ENCODE measurements around the gene IFITM5. TPM values are rescaled to one million over a fixed set of nuclear protein-coding genes. Genes with fewer than 3 reads are reported as not detected.

IFITM5 gene
- total and polyA plus RNA-seq, 2 of the 4 experiments (the other 2 are of a cell fraction): not detected

GRCh38 chr11:283405-284104 is 15.8 kb downstream of the IFITM5 start:
- TF ChIP-seq POLR2A (IDR thresholded peaks at IDR 0.05; ENCODE audit: low read depth, low read length) (no peak), ELK1 (IDR thresholded peaks at IDR 0.05; ENCODE audit: borderline replicate concordance, low read depth, low read length) (no peak), CEBPB (IDR thresholded peaks at IDR 0.05; ENCODE audit: low read depth, low read length) (no peak), MAZ (IDR thresholded peaks at IDR 0.05; ENCODE audit: borderline replicate concordance, low read depth, low read length) (no peak), USF2 (IDR thresholded peaks at IDR 0.05; ENCODE audit: low read depth, low read length) (no peak), FOS (IDR thresholded peaks at IDR 0.05; ENCODE audit: low read depth, low read length) (no peak), MAFK (IDR thresholded peaks at IDR 0.05; ENCODE audit: low read depth, low read length) (no peak), CTCF (conservative IDR thresholded peaks at IDR 0.05; ENCODE audit: low read depth, low read length) (no peak), RAD21 (IDR thresholded peaks at IDR 0.05; ENCODE audit: low read length) (no peak)
- in situ Hi-C loops (cut with MboI; ENCODE audit: low sequenced_read_pairs) (loop anchor here (10.0 kb wide), 1 partner anchor 59 kb away; no protein-coding TSS in a partner anchor), dilution Hi-C loops (cut with HindIII; ENCODE audit: low sequenced_read_pairs, unreplicated experiment) (no loop called here), intact Hi-C loops (cut with micrococcal nuclease) (no loop called here)
- ATAC-seq (ENCODE audit: low read depth) (no peak), DNase-seq (no peak)
- Histone ChIP-seq H2AFZ (replicated peaks; ENCODE audit: low read length, poor library complexity) (no peak overlapping the region), H3K79me1 (ENCODE audit: low read depth in 1 of 2, low read length in 2 of 2) (no peaks in the 10 kb centered on the region), H4K91ac (ENCODE audit: insufficient read depth, low read depth, low read length) (no peak overlapping the region), H4K8ac (ENCODE audit: low read depth in 2 of 2, low read length in 2 of 2) (no peak overlapping the region), H2AK5ac (ENCODE audit: low read depth, low read length) (no peak overlapping the region), H3K4me2 (ENCODE audit: low read depth, low read length) (no peak overlapping the region), H2AK9ac (replicated peaks; ENCODE audit: low read depth, low read length, poor library complexity) (no peak overlapping the region), H3K9me3 (ENCODE audit: control insufficient read depth, insufficient read depth, low read length) (no peaks in the 10 kb centered on the region), H3K18ac (ENCODE audit: low read depth, low read length) (no peak overlapping the region), H2BK15ac (ENCODE audit: low read depth, low read length) (no peak overlapping the region), H3K14ac (replicated peaks; ENCODE audit: low read depth, low read length) (no peak overlapping the region), H2BK5ac (ENCODE audit: low read depth, low read length, poor library complexity, severe bottlenecking) (no peak overlapping the region), H2BK20ac (ENCODE audit: low read depth, low read length) (no peak overlapping the region), H3K9ac (ENCODE audit: low read depth, low read length) (no peak overlapping the region), H4K20me1 (ENCODE audit: insufficient read depth, low read length) (no peaks in the 10 kb centered on the region), H3K4me1 (ENCODE audit: control insufficient read depth, insufficient read depth, low read length) (peaks cover 2% of the 10 kb centered on the region; the same call in 1 of the 2 replicates), H3K36me3 (ENCODE audit: control insufficient read depth, insufficient read depth, low read length) (no peaks in the 10 kb centered on the region), H3K27ac (ENCODE audit: insufficient read depth, low read length) (no peak overlapping the region), H4K5ac (ENCODE audit: low read depth, low read length) (no peak overlapping the region), H3K4me3 (ENCODE audit: insufficient read depth, low read depth, low read length) (no peak overlapping the region), H3K56ac (ENCODE audit: extremely low read depth, insufficient read depth, low read length) (no peak overlapping the region), H3K4ac (ENCODE audit: low read depth, low read length) (no peak overlapping the region), H3K27me3 (ENCODE audit: control insufficient read depth, insufficient read depth, low read length) (peaks cover 66% of the 10 kb centered on the region), H3K9me1 (ENCODE audit: insufficient read depth, low read length) (no peaks in the 10 kb centered on the region), H2BK120ac (ENCODE audit: low read depth, low read length) (no peak overlapping the region), H3K23ac (ENCODE audit: low read depth, low read length) (no peak overlapping the region)
- POLR2A ChIA-PET (ENCODE audit: unreplicated experiment): no interaction called here
- no TSS peak for BruUV-seq (replicated peaks)
- WGBS, 2 experiments (ENCODE audit: extremely low coverage in 2 of 2, insufficient read length in 1 of 2): 100% methylated on average over 3 of the region's 23 CpGs; no CpG with 5 or more reads in 1 of the 2 experiments
- CTCF ChIA-PET: no interaction called here
